Measurements from ENCODE around the gene CENPK.

Gene CENPK

DNA sequence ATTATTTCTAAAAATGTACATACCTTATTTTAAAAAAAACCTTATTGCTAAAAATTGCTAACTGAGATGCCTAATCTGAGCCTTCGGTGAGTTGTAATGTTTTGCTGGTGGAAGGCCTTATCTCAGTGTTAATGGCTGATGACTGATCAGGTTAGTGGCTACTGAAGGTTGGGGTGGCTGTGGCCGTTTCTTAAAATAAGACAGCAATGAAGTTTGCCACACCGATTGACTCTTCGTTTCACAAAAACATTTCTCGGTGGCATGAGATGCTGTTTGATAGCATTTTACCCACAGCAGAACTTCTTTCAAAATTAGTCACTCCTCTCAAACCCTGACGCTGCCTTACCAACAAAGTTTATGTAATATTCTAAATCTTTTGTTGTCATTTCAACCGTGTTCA, 14.7 kb downstream of the CENPK start:
- Histone ChIP-seq H3K36me3 (ENCODE audit: low read length) (peaks cover 59% of the 10 kb centered on the region), H3K27ac (ENCODE audit: low read depth, low read length) (no peak overlapping the region)

DNA sequence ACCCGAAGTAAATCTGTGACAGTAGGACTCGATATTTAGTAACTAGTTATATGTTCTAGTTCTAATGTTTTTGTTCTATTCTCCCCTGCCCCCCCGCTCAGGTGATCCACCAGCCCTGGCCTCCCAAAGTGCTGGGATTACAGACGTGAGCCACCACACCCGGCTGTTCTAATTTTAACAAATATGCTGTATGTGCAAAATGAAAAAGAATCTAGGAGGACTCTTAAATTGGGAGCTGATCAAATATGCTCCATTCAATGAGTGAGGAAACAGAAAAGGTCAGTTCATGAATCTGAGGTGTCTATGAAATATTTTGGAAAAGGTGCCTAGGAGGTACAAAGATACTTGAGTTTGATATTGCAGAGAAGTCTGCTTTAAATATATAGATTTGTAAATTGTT, 16.8 kb downstream of the CENPK start:
- no peaks in the 10 kb centered on the region for H4K20me1 ChIP-seq (ENCODE audit: low read depth, low read length)
- TF ChIP-seq, protein P1, sequence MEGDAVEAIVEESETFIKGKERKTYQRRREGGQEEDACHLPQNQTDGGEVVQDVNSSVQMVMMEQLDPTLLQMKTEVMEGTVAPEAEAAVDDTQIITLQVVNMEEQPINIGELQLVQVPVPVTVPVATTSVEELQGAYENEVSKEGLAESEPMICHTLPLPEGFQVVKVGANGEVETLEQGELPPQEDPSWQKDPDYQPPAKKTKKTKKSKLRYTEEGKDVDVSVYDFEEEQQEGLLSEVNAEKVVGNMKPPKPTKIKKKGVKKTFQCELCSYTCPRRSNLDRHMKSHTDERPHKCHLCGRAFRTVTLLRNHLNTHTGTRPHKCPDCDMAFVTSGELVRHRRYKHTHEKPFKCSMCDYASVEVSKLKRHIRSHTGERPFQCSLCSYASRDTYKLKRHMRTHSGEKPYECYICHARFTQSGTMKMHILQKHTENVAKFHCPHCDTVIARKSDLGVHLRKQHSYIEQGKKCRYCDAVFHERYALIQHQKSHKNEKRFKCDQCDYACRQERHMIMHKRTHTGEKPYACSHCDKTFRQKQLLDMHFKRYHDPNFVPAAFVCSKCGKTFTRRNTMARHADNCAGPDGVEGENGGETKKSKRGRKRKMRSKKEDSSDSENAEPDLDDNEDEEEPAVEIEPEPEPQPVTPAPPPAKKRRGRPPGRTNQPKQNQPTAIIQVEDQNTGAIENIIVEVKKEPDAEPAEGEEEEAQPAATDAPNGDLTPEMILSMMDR (IDR thresholded peaks at IDR 0.05; ENCODE audit: insufficient read depth, low read length, poor library complexity, severe bottlenecking): no peak
- no peak for TF ChIP-seq EZH2phosphoT487 (conservative IDR thresholded peaks at IDR 0.05; ENCODE audit: low read length)
- no peaks in the 10 kb centered on the region for H3K9me3 ChIP-seq (ENCODE audit: insufficient read depth, low read length)
- no peak overlapping the region for H2AFZ ChIP-seq (ENCODE audit: low read depth, low read length, severe bottlenecking)
- H3K9ac ChIP-seq (ENCODE audit: low read length): no peak overlapping the region
- H3F3A ChIP-seq (ENCODE audit: insufficient read depth): no peaks in the 10 kb centered on the region
- no peaks in the 10 kb centered on the region for H3K27me3 ChIP-seq (ENCODE audit: low read length)
- H3K4me3 ChIP-seq (ENCODE audit: insufficient read depth, low read length, poor library complexity, severe bottlenecking): no peak overlapping the region
- H3K9me2 ChIP-seq (replicated peaks; ENCODE audit: insufficient read depth, low read length): no peaks in the 10 kb centered on the region
- 0 out of 2 replicates have a peak, but pooled peaks cover 8% of the 10 kb centered on the region for H3K79me2 ChIP-seq (ENCODE audit: insufficient read depth, low read length)
- peaks cover 58% of the 10 kb centered on the region for H3K36me3 ChIP-seq (ENCODE audit: low read length)
- no peak overlapping the region for H3K4me2 ChIP-seq (ENCODE audit: low read depth, low read length, poor library complexity, severe bottlenecking)
- no peak overlapping the region for H3K27ac ChIP-seq (ENCODE audit: low read depth, low read length)

More for the DNA sequence above, 14.7 kb downstream of the CENPK start:
- H3K4me3 ChIP-seq (ENCODE audit: insufficient read depth, low read length, poor library complexity, severe bottlenecking): no peak overlapping the region
- TF ChIP-seq, protein P1 (IDR thresholded peaks at IDR 0.05; ENCODE audit: insufficient read depth, low read length, poor library complexity, severe bottlenecking): no peak
- TF ChIP-seq EZH2phosphoT487 (conservative IDR thresholded peaks at IDR 0.05; ENCODE audit: low read length): no peak
- H3F3A ChIP-seq (ENCODE audit: insufficient read depth): peaks cover 2% of the 10 kb centered on the region; the same call in 1 of the 2 replicates
- H3K9me3 ChIP-seq (ENCODE audit: insufficient read depth, low read length): no peaks in the 10 kb centered on the region
- no peaks in the 10 kb centered on the region for H4K20me1 ChIP-seq (ENCODE audit: low read depth, low read length)
- no peaks in the 10 kb centered on the region for H3K9me2 ChIP-seq (replicated peaks; ENCODE audit: insufficient read depth, low read length)
- H3K4me2 ChIP-seq (ENCODE audit: low read depth, low read length, poor library complexity, severe bottlenecking): no peak overlapping the region
- H3K9ac ChIP-seq (ENCODE audit: low read length): no peak overlapping the region
- H3K79me2 ChIP-seq (ENCODE audit: insufficient read depth, low read length): peaks cover 16% of the 10 kb centered on the region; the same call in 1 of the 2 replicates
- no peak overlapping the region for H2AFZ ChIP-seq (ENCODE audit: low read depth, low read length, severe bottlenecking)
- no peaks in the 10 kb centered on the region for H3K27me3 ChIP-seq (ENCODE audit: low read length)

DNA sequence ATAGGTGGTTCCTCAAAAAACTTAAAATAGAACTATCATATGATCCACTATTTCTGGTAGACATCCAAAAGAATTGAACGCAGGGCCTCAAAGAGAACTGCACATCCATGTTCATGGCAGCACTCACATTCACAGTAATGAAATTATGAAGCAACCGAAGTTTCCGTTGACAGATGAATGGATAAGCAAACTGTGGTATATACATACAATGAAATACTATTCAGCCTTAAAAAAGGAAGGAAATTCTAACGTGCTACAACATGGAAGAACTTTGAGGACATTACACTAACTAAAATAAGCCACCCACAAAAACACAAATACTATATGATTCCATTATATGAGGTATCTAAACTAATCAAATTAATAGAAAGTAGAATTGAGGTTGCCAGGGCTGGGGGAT, 18.5 kb downstream of the CENPK start:
- no peak overlapping the region for H3K9ac ChIP-seq (ENCODE audit: low read length)
- H4K20me1 ChIP-seq (ENCODE audit: low read depth, low read length): no peaks in the 10 kb centered on the region
- H3K4me2 ChIP-seq (ENCODE audit: low read depth, low read length, poor library complexity, severe bottlenecking): no peak overlapping the region
- H2AFZ ChIP-seq (ENCODE audit: low read depth, low read length, severe bottlenecking): no peak overlapping the region
- H3F3A ChIP-seq (ENCODE audit: insufficient read depth): no peaks in the 10 kb centered on the region
- H3K9me3 ChIP-seq (ENCODE audit: insufficient read depth, low read length): no peaks in the 10 kb centered on the region
- H3K4me3 ChIP-seq (ENCODE audit: insufficient read depth, low read length, poor library complexity, severe bottlenecking): no peak overlapping the region
- H3K79me2 ChIP-seq (ENCODE audit: insufficient read depth, low read length): 0 out of 2 replicates have a peak, but pooled peaks cover 8% of the 10 kb centered on the region
- H3K27ac ChIP-seq (ENCODE audit: low read depth, low read length): no peak overlapping the region
- no peaks in the 10 kb centered on the region for H3K9me2 ChIP-seq (replicated peaks; ENCODE audit: insufficient read depth, low read length)
- no peaks in the 10 kb centered on the region for H3K27me3 ChIP-seq (ENCODE audit: low read length)
- H3K36me3 ChIP-seq (ENCODE audit: low read length): peaks cover 53% of the 10 kb centered on the region
- TF ChIP-seq EZH2phosphoT487 (conservative IDR thresholded peaks at IDR 0.05; ENCODE audit: low read length): no peak
- TF ChIP-seq, protein P1 (IDR thresholded peaks at IDR 0.05; ENCODE audit: insufficient read depth, low read length, poor library complexity, severe bottlenecking): no peak

Measured in SU-DHL-6 (cell line).